ENCODE results near the gene KRT3. TPM values are rescaled to one million over a fixed set of nuclear protein-coding genes. Genes with fewer than 3 reads are reported as not detected.

The KRT3 gene
- not detected for total RNA-seq

DNA sequence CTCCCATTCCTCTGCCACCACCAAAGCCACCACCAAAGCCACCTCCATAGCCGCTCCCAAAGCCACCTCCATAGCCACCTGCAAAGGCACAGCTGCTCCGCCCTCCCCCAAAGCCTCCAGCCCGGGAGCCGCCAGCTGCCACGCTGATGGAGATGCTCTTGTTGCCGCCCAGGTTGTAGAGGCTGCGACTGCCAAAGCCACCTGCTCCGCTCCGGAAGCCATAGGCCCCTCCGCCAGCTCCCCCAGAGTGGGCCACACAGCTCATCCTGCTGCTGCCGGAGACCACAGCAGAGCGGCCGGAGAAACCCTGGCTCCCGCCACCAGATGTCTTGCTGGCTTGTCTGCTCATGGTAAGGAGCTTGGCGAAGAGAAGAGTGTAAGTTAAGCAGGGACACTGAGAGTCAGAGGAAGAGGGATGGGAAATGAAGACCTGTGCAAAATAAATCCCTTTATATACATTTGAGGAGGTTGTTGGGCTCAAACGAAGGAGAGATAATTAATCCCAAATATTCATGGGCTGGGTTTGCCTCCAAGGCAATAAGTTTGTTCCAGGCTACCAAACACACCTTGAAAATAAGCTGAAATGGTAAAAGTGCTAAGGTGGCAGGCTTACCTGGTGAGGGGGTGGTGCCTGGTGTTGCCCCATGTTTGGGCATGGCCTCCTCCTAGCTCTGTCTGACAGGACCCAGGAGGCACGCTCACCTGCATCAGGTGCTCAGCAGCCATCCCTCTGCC lies at the start of gene KRT3:
TSS of gene KRT3 (minus strand) at position 424 of the 735 bp plus-strand sequence. CDS start at position 349, 75 bp downstream.
- no peaks in the 10 kb centered on the region for H3K4me1 ChIP-seq (ENCODE audit: control insufficient read depth in 3 of 3, insufficient read depth in 3 of 3, low read length in 3 of 3)
- no peak within 1 kb of the TSS for H3K9ac ChIP-seq (ENCODE audit: low read depth in 1 of 3, low read length in 3 of 3)
- H3K4me3 ChIP-seq (ENCODE audit: low read length in 3 of 3): no peak within 1 kb of the TSS
- H3K27me3 ChIP-seq (ENCODE audit: control insufficient read depth in 3 of 3, insufficient read depth in 3 of 3, low read length in 3 of 3): peaks cover 16 to 24% (median 17%) of the 10 kb centered on the region in 3 donors
- H3K27ac ChIP-seq (ENCODE audit: low read depth, low read length): no peak within 1 kb of the TSS
- no peaks in the 10 kb centered on the region for H3K36me3 ChIP-seq (ENCODE audit: control insufficient read depth in 3 of 3, insufficient read depth in 3 of 3, low read length in 3 of 3)
- no peaks in the 10 kb centered on the region for H3K9me3 ChIP-seq (ENCODE audit: control insufficient read depth in 3 of 3, low read length in 3 of 3)

GRCh38 chr12:52844386-52844785 lies 48.5 kb upstream of the KRT3 start:
- Histone ChIP-seq H3K27ac (ENCODE audit: low read depth, low read length) (no peak overlapping the region), H3K9me3 (ENCODE audit: control insufficient read depth in 3 of 3, low read length in 3 of 3) (no peaks in the 10 kb centered on the region), H3K9ac (ENCODE audit: low read depth in 1 of 3, low read length in 3 of 3) (no peak overlapping the region), H3K36me3 (ENCODE audit: control insufficient read depth in 3 of 3, insufficient read depth in 3 of 3, low read length in 3 of 3) (no peaks in the 10 kb centered on the region), H3K4me3 (ENCODE audit: low read length in 3 of 3) (no peak overlapping the region), H3K4me1 (ENCODE audit: control insufficient read depth in 3 of 3, insufficient read depth in 3 of 3, low read length in 3 of 3) (no peaks in the 10 kb centered on the region), H3K27me3 (ENCODE audit: control insufficient read depth in 3 of 3, insufficient read depth in 3 of 3, low read length in 3 of 3) (peaks cover 3 to 22% (median 17%) of the 10 kb centered on the region in 3 donors)

GRCh38 chr12:52839436-52840105 lies 43.7 kb upstream of the KRT3 start:
- Histone ChIP-seq H3K4me1 (ENCODE audit: control insufficient read depth in 3 of 3, insufficient read depth in 3 of 3, low read length in 3 of 3) (no peaks in the 10 kb centered on the region), H3K9me3 (ENCODE audit: control insufficient read depth in 3 of 3, low read length in 3 of 3) (no peaks in the 10 kb centered on the region), H3K4me3 (ENCODE audit: low read length in 3 of 3) (no peak overlapping the region), H3K36me3 (ENCODE audit: control insufficient read depth in 3 of 3, insufficient read depth in 3 of 3, low read length in 3 of 3) (no peaks in the 10 kb centered on the region), H3K27ac (ENCODE audit: low read depth, low read length) (no peak overlapping the region), H3K27me3 (ENCODE audit: control insufficient read depth in 3 of 3, insufficient read depth in 3 of 3, low read length in 3 of 3) (peaks cover 21 to 46% (median 42%) of the 10 kb centered on the region in 3 donors), H3K9ac (ENCODE audit: low read depth in 1 of 3, low read length in 3 of 3) (no peak overlapping the region)

- H3K36me3 ChIP-seq (ENCODE audit: control insufficient read depth in 3 of 3, insufficient read depth in 3 of 3, low read length in 3 of 3): no peaks in the 10 kb centered on the region
- no peak overlapping the region for H3K9ac ChIP-seq (ENCODE audit: low read depth in 1 of 3, low read length in 3 of 3)
- H3K27me3 ChIP-seq (ENCODE audit: control insufficient read depth in 3 of 3, insufficient read depth in 3 of 3, low read length in 3 of 3): peaks cover 21 to 47% (median 42%) of the 10 kb centered on the region in 3 donors
- H3K4me1 ChIP-seq (ENCODE audit: control insufficient read depth in 3 of 3, insufficient read depth in 3 of 3, low read length in 3 of 3): no peaks in the 10 kb centered on the region
- H3K4me3 ChIP-seq (ENCODE audit: low read length in 3 of 3): no peak overlapping the region
- no peak overlapping the region for H3K27ac ChIP-seq (ENCODE audit: low read depth, low read length)
- H3K9me3 ChIP-seq (ENCODE audit: control insufficient read depth in 3 of 3, low read length in 3 of 3): no peaks in the 10 kb centered on the region
These were observed 42.9 kb upstream of the KRT3 start for GRCh38 chr12:52838609-52839435.

GRCh38 chr12:52837781-52838608 lies 42.1 kb upstream of the KRT3 start:
- H3K4me1 ChIP-seq (ENCODE audit: control insufficient read depth in 3 of 3, insufficient read depth in 3 of 3, low read length in 3 of 3): no peaks in the 10 kb centered on the region
- no peaks in the 10 kb centered on the region for H3K9me3 ChIP-seq (ENCODE audit: control insufficient read depth in 3 of 3, low read length in 3 of 3)
- no peak overlapping the region for H3K27ac ChIP-seq (ENCODE audit: low read depth, low read length)
- H3K27me3 ChIP-seq (ENCODE audit: control insufficient read depth in 3 of 3, insufficient read depth in 3 of 3, low read length in 3 of 3): peaks cover 21 to 47% (median 44%) of the 10 kb centered on the region in 3 donors
- H3K4me3 ChIP-seq (ENCODE audit: low read length in 3 of 3): no peak overlapping the region
- no peak overlapping the region for H3K9ac ChIP-seq (ENCODE audit: low read depth in 1 of 3, low read length in 3 of 3)
- H3K36me3 ChIP-seq (ENCODE audit: control insufficient read depth in 3 of 3, insufficient read depth in 3 of 3, low read length in 3 of 3): no peaks in the 10 kb centered on the region

GRCh38 chr12:52837413-52837741 lies 41.5 kb upstream of the KRT3 start:
- no peaks in the 10 kb centered on the region for H3K9me3 ChIP-seq (ENCODE audit: control insufficient read depth in 3 of 3, low read length in 3 of 3)
- no peak overlapping the region for H3K27ac ChIP-seq (ENCODE audit: low read depth, low read length)
- H3K4me1 ChIP-seq (ENCODE audit: control insufficient read depth in 3 of 3, insufficient read depth in 3 of 3, low read length in 3 of 3): no peaks in the 10 kb centered on the region
- H3K36me3 ChIP-seq (ENCODE audit: control insufficient read depth in 3 of 3, insufficient read depth in 3 of 3, low read length in 3 of 3): no peaks in the 10 kb centered on the region
- H3K4me3 ChIP-seq (ENCODE audit: low read length in 3 of 3): no peak overlapping the region
- no peak overlapping the region for H3K9ac ChIP-seq (ENCODE audit: low read depth in 1 of 3, low read length in 3 of 3)
- H3K27me3 ChIP-seq (ENCODE audit: control insufficient read depth in 3 of 3, insufficient read depth in 3 of 3, low read length in 3 of 3): peaks cover 21 to 52% (median 50%) of the 10 kb centered on the region in 3 donors

DNA sequence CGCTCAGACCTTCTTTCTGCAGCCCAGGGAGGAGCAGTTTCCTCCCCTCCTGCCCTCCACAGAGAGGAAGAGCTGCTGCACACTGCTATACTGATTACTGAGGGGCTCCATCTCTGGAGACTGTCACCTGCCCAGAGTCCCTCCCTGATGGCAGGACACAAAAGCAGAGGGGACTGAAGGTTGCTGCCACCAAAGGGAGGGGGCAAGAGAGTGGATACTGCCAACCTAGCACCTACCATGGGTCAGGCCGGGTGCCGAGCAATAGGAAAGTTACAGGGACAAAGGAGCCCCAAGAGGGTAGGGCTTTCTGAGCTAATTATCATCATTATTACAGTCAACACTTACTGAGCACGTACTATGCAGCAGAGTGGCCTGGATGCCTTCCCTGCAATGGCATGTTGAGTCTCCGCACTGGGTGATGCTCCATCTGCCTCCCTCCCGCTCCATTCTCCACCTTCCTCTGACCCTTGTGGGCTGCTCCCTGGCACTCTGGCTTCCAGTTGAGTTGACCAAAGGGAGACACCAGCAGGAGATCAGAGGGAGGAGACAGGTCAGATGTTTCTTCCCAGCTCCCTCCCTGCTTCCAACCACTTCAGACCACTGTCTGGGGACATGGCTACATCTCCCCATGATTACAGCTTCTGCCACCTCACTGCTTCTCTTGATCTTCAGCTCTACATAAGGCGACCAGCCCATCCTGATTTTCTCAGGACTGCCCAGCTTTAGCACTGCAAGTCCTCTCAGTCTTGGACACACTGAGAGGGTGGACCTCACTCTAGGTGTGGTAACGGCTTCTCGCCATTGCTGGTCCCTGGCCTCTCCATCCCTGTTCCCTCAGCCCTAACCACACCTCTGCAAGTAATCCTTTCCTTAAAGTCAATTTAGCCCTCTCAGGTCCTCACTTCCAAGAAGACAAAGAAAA lies 40.8 kb upstream of the KRT3 start:
- Histone ChIP-seq H3K27ac (ENCODE audit: low read depth, low read length) (no peak overlapping the region), H3K9ac (ENCODE audit: low read depth in 1 of 3, low read length in 3 of 3) (no peak overlapping the region), H3K27me3 (ENCODE audit: control insufficient read depth in 3 of 3, insufficient read depth in 3 of 3, low read length in 3 of 3) (peaks cover 21 to 52% (median 51%) of the 10 kb centered on the region in 3 donors)

DNA sequence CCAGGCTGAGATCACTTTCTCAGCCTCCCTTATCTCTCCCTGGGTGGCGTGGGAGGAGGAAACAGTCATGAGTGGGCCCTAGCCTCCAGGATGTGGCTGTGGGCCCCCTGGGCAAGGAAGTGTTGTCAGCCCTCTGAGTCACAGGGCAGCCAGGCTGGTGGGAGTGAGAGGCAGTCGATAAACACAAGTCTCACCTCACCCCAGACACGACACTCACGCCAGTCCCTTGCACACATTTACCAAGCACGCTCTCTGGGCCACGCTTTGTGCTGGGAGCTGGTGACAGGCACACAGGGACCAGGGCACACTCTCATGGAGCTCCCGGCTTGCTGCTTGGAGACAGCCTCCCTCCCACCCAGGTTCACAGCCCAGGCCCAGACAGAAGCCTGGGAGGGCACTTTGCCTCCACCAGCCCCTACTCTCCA lies 40.1 kb upstream of the KRT3 start:
- Histone ChIP-seq H3K9me3 (ENCODE audit: control insufficient read depth in 3 of 3, low read length in 3 of 3) (no peaks in the 10 kb centered on the region), H3K4me3 (ENCODE audit: low read length in 3 of 3) (no peak overlapping the region), H3K9ac (ENCODE audit: low read depth in 1 of 3, low read length in 3 of 3) (no peak overlapping the region), H3K27ac (ENCODE audit: low read depth, low read length) (no peak overlapping the region), H3K4me1 (ENCODE audit: control insufficient read depth in 3 of 3, insufficient read depth in 3 of 3, low read length in 3 of 3) (no peaks in the 10 kb centered on the region), H3K36me3 (ENCODE audit: control insufficient read depth in 3 of 3, insufficient read depth in 3 of 3, low read length in 3 of 3) (no peaks in the 10 kb centered on the region), H3K27me3 (ENCODE audit: control insufficient read depth in 3 of 3, insufficient read depth in 3 of 3, low read length in 3 of 3) (peaks cover 24 to 54% (median 52%) of the 10 kb centered on the region in 3 donors)

More for the DNA sequence above, 40.8 kb upstream of the KRT3 start:
- H3K4me3 ChIP-seq (ENCODE audit: low read length in 3 of 3): no peak overlapping the region
- no peaks in the 10 kb centered on the region for H3K36me3 ChIP-seq (ENCODE audit: control insufficient read depth in 3 of 3, insufficient read depth in 3 of 3, low read length in 3 of 3)
- no peaks in the 10 kb centered on the region for H3K9me3 ChIP-seq (ENCODE audit: control insufficient read depth in 3 of 3, low read length in 3 of 3)
- no peaks in the 10 kb centered on the region for H3K4me1 ChIP-seq (ENCODE audit: control insufficient read depth in 3 of 3, insufficient read depth in 3 of 3, low read length in 3 of 3)

Measured in skeletal muscle tissue (tissue), 4 donors.